GM19467 (cell line): ENCODE results near the gene HSDL1.

Source experiments
- ATAC-seq: cut with Tn5 transposase; IDR thresholded peaks from one replicate; pipeline ENCODE4 v1.9.1; 2021; ENCODE audit warnings: mild to moderate bottlenecking, moderate library complexity; ENCODE audit not compliant: unreplicated experiment

HSDL1 gene

DNA sequence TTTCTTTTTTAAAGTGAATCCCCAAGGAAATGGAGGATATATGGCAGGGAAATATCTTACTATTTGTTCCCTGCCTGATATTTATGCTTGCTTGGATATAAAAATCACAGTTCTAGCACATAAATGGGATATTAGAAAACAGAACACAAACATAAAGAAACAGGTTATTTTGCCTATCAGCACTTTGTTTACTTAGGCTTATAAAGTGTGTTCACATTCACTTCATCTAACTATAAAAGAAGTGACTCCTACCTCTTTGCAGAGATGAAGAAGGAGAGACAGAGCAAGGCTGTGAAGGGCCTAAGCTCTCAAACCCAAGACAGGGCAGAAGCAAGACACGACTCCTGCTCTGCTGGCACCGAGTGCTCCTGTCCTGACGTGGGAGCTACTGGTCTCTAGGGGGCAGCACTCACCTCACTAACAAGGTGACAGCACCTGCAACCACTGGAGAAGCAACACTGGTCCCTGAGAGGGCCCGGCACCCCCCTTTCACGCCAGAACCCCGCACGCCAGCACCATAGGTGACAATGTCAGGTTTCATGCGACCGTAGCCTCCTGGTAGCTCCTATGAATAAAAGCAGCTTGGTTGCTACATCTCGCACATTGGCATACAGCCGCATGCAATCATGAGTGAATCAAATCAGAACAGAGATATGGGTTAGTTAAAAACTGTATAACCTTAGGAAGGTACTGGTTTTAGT is 60.3 kb downstream of the HSDL1 start:
- peak; percentile 37 for ATAC-seq

DNA sequence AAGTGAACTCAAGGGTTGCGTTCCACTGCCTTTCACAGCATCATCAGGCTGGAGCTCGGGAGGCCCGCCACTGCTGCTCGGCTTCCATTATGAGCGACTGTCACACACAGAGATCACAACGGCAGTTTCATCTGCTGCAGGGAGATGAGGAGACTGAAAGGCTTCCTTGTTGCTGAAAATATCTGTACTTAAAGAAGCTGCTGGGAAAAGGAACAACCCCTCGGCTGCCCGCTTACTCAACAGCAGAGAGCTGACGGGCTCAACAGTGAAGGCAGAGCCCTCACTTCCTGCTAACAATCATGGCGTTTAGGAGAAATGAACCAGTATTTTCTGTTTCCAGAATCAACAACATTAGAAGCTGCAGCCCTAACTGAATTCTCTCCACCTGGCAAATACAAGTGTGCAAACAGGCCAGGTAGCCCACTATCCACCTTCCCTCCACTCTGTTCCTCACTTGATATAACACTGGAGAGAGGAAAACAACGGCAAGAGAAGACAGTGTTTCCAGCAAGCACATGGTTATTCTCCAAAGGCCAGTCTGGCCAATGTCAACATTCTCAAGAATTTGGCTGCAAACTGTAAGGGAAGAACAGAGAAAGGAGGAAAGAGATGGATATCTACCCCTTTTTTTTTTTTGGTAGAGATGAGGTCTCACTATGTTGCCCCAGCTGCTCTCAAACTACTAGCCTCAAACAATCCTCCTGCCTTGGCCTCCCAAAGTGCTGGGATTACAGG is 62.0 kb downstream of the HSDL1 start:
- ATAC-seq = no peak

GRCh38 chr16:84082110-84082509 is 62.9 kb downstream of the HSDL1 start:
- no peak for ATAC-seq

DNA sequence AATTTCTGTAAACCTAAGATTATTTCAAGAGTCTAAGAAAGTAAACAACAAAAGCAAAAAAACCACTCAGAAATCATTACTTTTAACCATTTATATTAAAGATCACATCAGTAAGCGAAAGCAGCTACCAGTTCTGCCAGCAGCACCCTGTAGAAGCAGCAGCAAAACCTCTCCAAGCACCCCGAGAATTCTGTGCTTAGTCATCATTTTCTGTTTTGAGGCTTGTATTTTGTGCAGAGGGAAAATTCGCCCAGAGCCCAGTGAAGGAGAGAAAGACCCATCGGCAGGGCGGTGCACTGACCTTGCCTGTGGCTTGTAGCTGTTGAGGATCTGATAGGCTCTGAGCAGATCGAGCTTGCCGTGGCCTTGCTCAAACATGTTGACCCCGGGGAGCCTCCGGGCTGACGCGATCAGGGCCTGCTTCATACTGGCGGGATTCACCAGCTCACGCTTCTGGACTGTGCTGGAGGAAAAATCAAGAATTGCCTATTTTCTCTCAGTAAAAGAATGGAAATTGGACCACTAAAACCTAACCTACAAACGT is 63.5 kb downstream of the HSDL1 start:
- no peak for ATAC-seq

GRCh38 chr16:84080813-84081212 is 64.2 kb downstream of the HSDL1 start:
- no peak for ATAC-seq

DNA sequence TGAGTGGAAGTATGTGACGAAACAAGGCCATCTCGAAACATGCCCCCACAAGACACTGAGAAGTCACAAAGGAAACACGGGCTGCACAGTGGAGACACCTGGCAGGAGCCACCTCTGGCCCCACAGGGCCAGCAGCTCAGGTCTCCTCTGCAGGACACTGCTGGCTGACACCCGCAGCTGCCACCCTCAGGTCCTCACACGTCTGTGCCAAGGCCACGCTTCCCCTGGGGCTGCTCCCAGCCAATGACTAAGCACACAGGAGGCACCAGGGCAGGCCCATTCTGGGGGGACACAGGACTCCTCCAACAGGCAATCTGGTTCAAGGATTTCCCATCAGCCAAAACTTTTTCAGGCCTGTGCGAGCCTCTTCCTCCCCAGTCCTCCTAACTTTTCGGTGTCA is 64.6 kb downstream of the HSDL1 start:
- ATAC-seq = no peak

DNA sequence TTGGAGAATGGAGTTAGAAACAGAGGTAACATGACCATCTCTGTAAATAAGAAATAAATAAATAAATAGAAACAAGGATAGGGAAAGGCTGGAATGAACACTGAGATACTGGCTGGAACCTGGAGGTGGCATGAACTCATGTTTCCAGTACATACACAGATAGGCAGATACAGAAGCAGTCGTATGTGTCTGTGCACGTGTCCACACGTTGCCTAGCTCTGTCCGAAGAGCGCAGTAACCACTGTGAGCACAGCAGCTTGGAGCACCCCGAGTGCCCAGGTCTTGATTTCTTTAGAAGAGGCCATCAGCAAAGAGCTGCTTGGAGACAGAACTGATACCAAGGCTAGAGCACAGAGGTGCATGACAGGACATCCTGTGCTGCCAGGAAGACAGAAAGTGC is 65.3 kb downstream of the HSDL1 start:
- ATAC-seq = no peak

GRCh38 chr16:84075376-84075775 is 69.6 kb downstream of the HSDL1 start:
- ATAC-seq = no peak

GRCh38 chr16:84074721-84075120 is 70.3 kb downstream of the HSDL1 start:
- no peak for ATAC-seq
